Neuronal stem cell (in vitro differentiated cells): ENCODE results near the gene EFCAB5.

ENCODE experiments used
- DNase-seq: peaks from one replicate; pipeline ENCODE4 v3.0.0-alpha.2; 2013; ENCODE audit warnings: low spot score
- H2AFZ ChIP-seq: one replicate; pipeline ENCODE4 v1.6.1; 2013; ENCODE audit warnings: mild to moderate bottlenecking, low read length, inconsistent platforms
- H2AK5ac ChIP-seq: 2 replicates; pipeline ENCODE4 v1.6.1; 2013; ENCODE audit warnings: low read depth, mild to moderate bottlenecking, inconsistent platforms, low read length, moderate library complexity, mixed read lengths
- H2BK120ac ChIP-seq: 2 replicates; pipeline ENCODE4 v1.6.1; 2013; ENCODE audit warnings: low read depth, mild to moderate bottlenecking, inconsistent platforms, low read length, moderate library complexity, mixed read lengths
- H2BK12ac ChIP-seq: one replicate; pipeline ENCODE4 v1.6.1; 2013; ENCODE audit warnings: low read length, inconsistent platforms
- H2BK15ac ChIP-seq: 2 replicates; pipeline ENCODE4 v1.6.1; 2013; ENCODE audit warnings: mild to moderate bottlenecking, low read length, inconsistent platforms, mixed read lengths
- H2BK5ac ChIP-seq: one replicate; pipeline ENCODE4 v1.6.1; 2013; ENCODE audit warnings: inconsistent platforms, mild to moderate bottlenecking, low read length, moderate library complexity
- H3K14ac ChIP-seq: one replicate; pipeline ENCODE4 v1.6.1; 2013; ENCODE audit warnings: low read length, inconsistent platforms
- H3K18ac ChIP-seq: 2 replicates; pipeline ENCODE4 v1.6.1; 2013; ENCODE audit warnings: low read length, inconsistent platforms
- H3K23ac ChIP-seq: 2 replicates; pipeline ENCODE4 v1.6.1; 2013; ENCODE audit warnings: low read depth, mild to moderate bottlenecking, mixed read lengths, low read length, inconsistent platforms; ENCODE audit not compliant: poor library complexity
- H3K27ac ChIP-seq: replicated peaks from 3 replicates; pipeline ENCODE4 v1.5.1; 2013; ENCODE audit warnings: low read length, inconsistent platforms
- H3K27me3 ChIP-seq, 3 experiments: 2 replicates each; pipeline ENCODE4 v1.6.1; 2013; ENCODE audit warnings: low read length in 3 of 3, mild to moderate bottlenecking in 2 of 3, inconsistent platforms in 1 of 3, low read depth in 1 of 3, mixed read lengths in 1 of 3, moderate library complexity in 1 of 3; ENCODE audit not compliant: control insufficient read depth in 3 of 3, insufficient read depth in 3 of 3
- H3K36me3 ChIP-seq, 2 donors: replicated peaks in 1 of 2; 2 replicates each; pipeline ENCODE4 v1.6.1; 2013; ENCODE audit warnings: low read length in 2 of 2; ENCODE audit not compliant: control insufficient read depth in 2 of 2, insufficient read depth in 2 of 2
- H3K4ac ChIP-seq: 2 replicates; pipeline ENCODE4 v1.6.1; 2013; ENCODE audit warnings: inconsistent platforms, mild to moderate bottlenecking, low read length, moderate library complexity
- H3K4me1 ChIP-seq, 2 donors: 1 replicate in 1 of 2; 2 replicates in 1 of 2; pipeline ENCODE4 v1.6.1; 2013; ENCODE audit warnings: low read length in 2 of 2, low read depth in 1 of 2; ENCODE audit not compliant: control insufficient read depth in 2 of 2, insufficient read depth in 1 of 2
- H3K4me2 ChIP-seq: one replicate; pipeline ENCODE4 v1.6.1; 2013; ENCODE audit warnings: mild to moderate bottlenecking, low read length, inconsistent platforms; ENCODE audit not compliant: insufficient read depth, poor library complexity, severe bottlenecking
- H3K4me3 ChIP-seq, 2 donors: 2 replicates each; pipeline ENCODE4 v1.5.1; 2013; ENCODE audit warnings: low read length in 2 of 2, mild to moderate bottlenecking in 2 of 2, inconsistent platforms in 1 of 2, moderate library complexity in 1 of 2
- H3K79me1 ChIP-seq: one replicate; pipeline ENCODE4 v1.6.1; 2013; ENCODE audit warnings: low read depth, mild to moderate bottlenecking, inconsistent platforms, low read length, moderate library complexity
- H3K9ac ChIP-seq: one replicate; pipeline ENCODE4 v1.6.1; 2013; ENCODE audit warnings: mild to moderate bottlenecking, low read depth, low read length, inconsistent platforms; ENCODE audit not compliant: poor library complexity
- H3K9me3 ChIP-seq, 2 donors: replicated peaks in 1 of 2; 2 replicates each; pipeline versions ENCODE3 to v1.6.1; 2013; ENCODE audit warnings: low read length in 2 of 2, mild to moderate bottlenecking in 2 of 2, inconsistent platforms in 1 of 2, low read depth in 1 of 2, mixed read lengths in 1 of 2, moderate library complexity in 1 of 2; ENCODE audit not compliant: control insufficient read depth in 2 of 2, insufficient read depth in 1 of 2
- H4K8ac ChIP-seq: one replicate; pipeline ENCODE4 v1.6.1; 2013; ENCODE audit warnings: low read depth, mild to moderate bottlenecking, inconsistent platforms, low read length, moderate library complexity
- H4K91ac ChIP-seq: one replicate; pipeline ENCODE4 v1.6.1; 2013; ENCODE audit warnings: low read length, low read depth, mild to moderate bottlenecking, inconsistent platforms; ENCODE audit not compliant: poor library complexity
- WGBS, 2 donors: extraction: QIAGEN DNeasy Blood & Tissue Kit; methylation state at CpG; one replicate each; pipeline ENCODE4 v1.1.7; 2013; ENCODE audit warnings: missing lambda C conversion rate in 2 of 2, mixed read lengths in 1 of 2; ENCODE audit not compliant: insufficient read length in 2 of 2, insufficient replicate concordance in 1 of 2; ENCODE audit errors: extremely low coverage in 2 of 2; 5-methylcytosine and 5-hydroxymethylcytosine counted together

EFCAB5 gene

DNA sequence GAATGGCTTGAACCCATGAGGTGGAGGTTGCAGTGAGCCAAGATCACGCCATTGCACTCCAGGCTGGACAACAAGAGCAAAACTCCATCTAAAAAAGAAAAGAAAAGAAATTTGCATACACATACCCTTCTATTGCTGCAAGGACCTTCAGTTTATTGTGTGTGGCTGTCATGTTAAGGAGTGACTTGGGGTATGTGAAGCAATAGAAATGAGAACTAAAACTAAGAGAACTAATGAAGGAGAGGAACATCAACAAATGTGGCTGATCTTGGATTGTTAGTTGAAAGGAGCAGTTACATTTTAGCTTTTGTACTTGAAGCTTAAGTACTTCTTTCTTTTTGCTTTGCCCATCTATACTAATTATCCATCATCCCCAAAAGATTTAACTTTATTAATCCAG lies 162.5 kb downstream of the EFCAB5 start:
- no peaks in the 10 kb centered on the region for H3K36me3 ChIP-seq
- H2BK12ac ChIP-seq, result no peak overlapping the region
- H4K91ac ChIP-seq, result no peak overlapping the region
- H3K79me1 ChIP-seq, result no peaks in the 10 kb centered on the region
- no peak overlapping the region for H3K18ac ChIP-seq
- H4K8ac ChIP-seq, result no peak overlapping the region
- no peak for DNase-seq
- no peak overlapping the region for H3K4me2 ChIP-seq
- H3K14ac ChIP-seq, result no peak overlapping the region
- no CpG with 5 or more reads among the region's 1 CpG for WGBS, 2 donors
- H3K4me3 ChIP-seq, result no peak overlapping the region
- H2BK15ac ChIP-seq, result no peak overlapping the region
- H3K27me3 ChIP-seq, result peaks cover 0 to under 1% (median 0%) of the 10 kb centered on the region in 3 experiments
- no peak overlapping the region for H3K27ac ChIP-seq
- H3K4ac ChIP-seq, result no peak overlapping the region
- H3K9ac ChIP-seq, result no peak overlapping the region
- peak overlapping the region; percentile 19 for H2AFZ ChIP-seq
- H3K23ac ChIP-seq, result no peak overlapping the region
- H3K9me3 ChIP-seq, result peaks cover 0 to 3% of the 10 kb centered on the region in 2 donors
- H3K4me1 ChIP-seq, result peaks cover 0 to 4% of the 10 kb centered on the region in 2 donors
- no peak overlapping the region for H2AK5ac ChIP-seq
- no peak overlapping the region for H2BK5ac ChIP-seq
- no peak overlapping the region for H2BK120ac ChIP-seq

DNA sequence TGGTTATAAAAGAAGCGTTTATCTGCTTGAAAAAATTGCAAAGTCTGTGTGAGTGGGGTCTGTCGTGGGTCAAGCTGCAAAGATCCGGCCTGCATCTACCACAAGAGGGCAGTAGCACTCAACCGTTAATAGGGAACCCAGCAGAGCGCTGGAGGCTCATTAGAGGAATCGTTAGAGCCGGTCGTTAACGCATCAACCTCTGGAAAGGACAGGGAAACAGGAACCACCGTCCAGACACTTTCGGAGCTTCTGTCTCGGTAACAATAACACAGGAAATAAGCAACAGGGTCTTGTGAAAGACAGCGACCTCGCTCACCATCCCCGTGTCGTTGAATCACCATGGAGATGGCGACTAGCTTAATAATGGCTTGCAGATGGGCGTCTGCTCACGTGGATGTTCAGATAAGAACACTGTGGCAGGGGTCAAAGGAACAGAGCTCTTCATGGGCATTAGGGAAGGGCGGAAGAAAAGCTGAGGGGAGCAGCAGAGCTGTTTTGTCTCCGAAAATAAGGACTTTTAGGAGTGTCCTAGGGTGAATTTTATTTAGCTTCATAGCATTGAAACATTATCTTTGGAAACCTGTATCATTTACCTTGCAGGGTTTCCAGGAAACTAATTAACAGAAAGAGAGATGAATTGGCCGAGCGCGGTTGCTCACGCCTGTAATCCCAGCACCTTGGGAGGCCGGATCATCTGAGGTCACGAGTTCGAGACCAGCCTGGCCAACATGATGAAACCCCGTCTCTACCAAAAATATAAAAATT lies 163.3 kb downstream of the EFCAB5 start:
- Histone ChIP-seq H3K14ac (no peak overlapping the region), H2AK5ac (no peak overlapping the region), H3K27me3 (no peaks in the 10 kb centered on the region), H3K36me3 (no peaks in the 10 kb centered on the region), H2BK5ac (no peak overlapping the region), H3K4me2 (peak overlapping the region; percentile 52), H3K9me3 (peaks cover 0 to 3% of the 10 kb centered on the region in 2 donors), H2BK15ac (no peak overlapping the region), H2BK120ac (no peak overlapping the region), H3K79me1 (no peaks in the 10 kb centered on the region), H3K4me1 (peaks cover 0 to 4% of the 10 kb centered on the region in 2 donors), H4K8ac (no peak overlapping the region), H3K9ac (no peak overlapping the region), H3K23ac (no peak overlapping the region), H3K4ac (no peak overlapping the region), H2AFZ (peak overlapping the region; percentile 19), H2BK12ac (no peak overlapping the region), H4K91ac (no peak overlapping the region), H3K18ac (no peak overlapping the region), H3K27ac (peak overlapping the region; percentile 81), H3K4me3 (peak overlapping the region; percentile 12 to 75)
- no CpG with 5 or more reads among the region's 29 CpGs for WGBS, 2 donors
- DNase-seq, result peak; percentile 88

DNA sequence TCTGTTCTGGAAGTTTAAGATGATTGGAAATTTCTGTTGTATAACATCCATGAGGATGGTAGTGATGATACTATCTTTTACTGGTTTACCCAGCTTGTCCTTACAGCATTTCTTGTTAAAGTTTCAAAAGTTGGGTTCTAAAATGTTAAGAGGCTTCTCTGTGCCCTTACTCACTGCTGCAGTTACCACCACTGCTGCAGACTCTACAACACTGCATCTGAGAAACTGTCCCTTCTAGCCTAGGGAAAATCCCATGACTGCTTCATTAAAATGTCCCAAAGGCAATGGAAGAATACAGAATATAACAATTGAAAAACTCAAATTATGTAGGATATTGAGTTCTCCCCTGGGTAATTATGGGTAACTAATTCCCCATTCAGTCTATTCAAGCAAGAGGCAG lies 171.4 kb downstream of the EFCAB5 start:
- Histone ChIP-seq H3K79me1 (no peaks in the 10 kb centered on the region), H2AK5ac (no peak overlapping the region), H3K4me3 (no peak overlapping the region), H2BK120ac (no peak overlapping the region), H3K14ac (no peak overlapping the region), H3K4me2 (no peak overlapping the region), H3K4me1 (no peaks in the 10 kb centered on the region), H3K36me3 (peaks cover 0 to 1% of the 10 kb centered on the region in 2 donors), H3K9me3 (no peaks in the 10 kb centered on the region), H2BK5ac (no peak overlapping the region), H4K91ac (no peak overlapping the region), H3K27me3 (no peaks in the 10 kb centered on the region), H3K9ac (no peak overlapping the region), H4K8ac (no peak overlapping the region), H2BK12ac (no peak overlapping the region), H2BK15ac (no peak overlapping the region), H3K4ac (no peak overlapping the region), H3K23ac (no peak overlapping the region), H3K18ac (no peak overlapping the region), H2AFZ (peak overlapping the region; percentile 66), H3K27ac (no peak overlapping the region)
- no peak for DNase-seq

DNA sequence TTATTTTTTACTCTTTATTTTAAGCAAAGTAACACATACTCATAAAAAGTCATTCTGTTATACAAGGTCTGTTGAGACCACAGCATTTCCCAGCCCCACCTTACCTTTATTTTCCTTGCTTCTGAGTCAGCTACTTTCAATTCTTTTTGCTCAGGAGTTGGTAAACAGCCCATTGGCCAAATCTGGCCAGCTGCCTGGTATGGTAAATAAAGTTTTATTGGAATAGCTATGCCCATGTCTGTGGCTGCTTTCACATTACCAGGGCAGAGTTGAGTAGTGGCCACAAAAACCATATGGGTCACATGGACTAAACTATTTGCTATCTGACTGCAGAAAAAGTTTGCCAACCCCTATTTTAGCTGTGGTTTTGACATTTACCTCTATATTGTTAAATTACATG lies 171.8 kb downstream of the EFCAB5 start:
- Histone ChIP-seq H3K79me1 (no peaks in the 10 kb centered on the region), H2AFZ (peak overlapping the region; percentile 66)
- DNase-seq, result no peak

More for the DNA sequence above, 171.8 kb downstream of the EFCAB5 start:
- Histone ChIP-seq H2BK15ac (no peak overlapping the region), H3K23ac (no peak overlapping the region), H2BK12ac (no peak overlapping the region), H4K8ac (no peak overlapping the region), H2BK120ac (no peak overlapping the region), H3K9me3 (no peaks in the 10 kb centered on the region), H4K91ac (no peak overlapping the region), H3K14ac (no peak overlapping the region), H2BK5ac (no peak overlapping the region), H3K4me2 (peak overlapping the region; percentile 11), H3K4me3 (no peak overlapping the region), H2AK5ac (no peak overlapping the region), H3K18ac (no peak overlapping the region), H3K9ac (no peak overlapping the region), H3K4me1 (no peaks in the 10 kb centered on the region), H3K27ac (no peak overlapping the region), H3K36me3 (peaks cover 0 to 5% of the 10 kb centered on the region in 2 donors), H3K4ac (peak overlapping the region; percentile 53), H3K27me3 (no peaks in the 10 kb centered on the region)
